ENCODE results near the gene RPS27A. TPM values are rescaled to one million over a fixed set of nuclear protein-coding genes. Genes with fewer than 3 reads are reported as not detected.
"Not testable (repeated sequence)": the region's sequence is repeated elsewhere in the genome, so short reads cannot be mapped to it uniquely, and the experiment has no call there.

RPS27A gene
- total RNA-seq, 2 donors from 2014 or later: 756 to 773 TPM

- intact Hi-C loops (cut with DNase I): loop anchor here (10.0 kb wide), 1 partner anchor 191 kb away; no protein-coding TSS in a partner anchor
Observed at GRCh38 chr2:55233658-55233940, 1.1 kb downstream of the RPS27A start.

GRCh38 chr2:55235724-55236538 is 3.4 kb downstream of the RPS27A start:
- no peak overlapping the region for H3K9ac ChIP-seq (ENCODE audit: low read depth in 2 of 2, low read length in 2 of 2)
- H3K4me1 ChIP-seq: peaks cover 6% of the 10 kb centered on the region
- no peak overlapping the region for H3K4me3 ChIP-seq
- no peak for DNase-seq
- H3K36me3 ChIP-seq: no peaks in the 10 kb centered on the region
- no peak overlapping the region for H3K27ac ChIP-seq
- H3K9me3 ChIP-seq: no peaks in the 10 kb centered on the region
- intact Hi-C loops (cut with DNase I): loop anchor here (10.0 kb wide), 1 partner anchor 189 kb away; no protein-coding TSS in a partner anchor
- no peaks in the 10 kb centered on the region for H3K27me3 ChIP-seq
- no peak for TF ChIP-seq CTCF (IDR thresholded peaks at IDR 0.05)

More at GRCh38 chr2:55233658-55233940, 1.1 kb downstream of the RPS27A start:
- Histone ChIP-seq H3K27ac (peak overlapping the region; percentile 88), H3K4me3 (peak overlapping the region; percentile 83), H3K9me3 (no peaks in the 10 kb centered on the region), H3K27me3 (no peaks in the 10 kb centered on the region), H3K36me3 (no peaks in the 10 kb centered on the region), H3K4me1 (peaks cover 6% of the 10 kb centered on the region), H3K9ac (ENCODE audit: low read depth in 2 of 2, low read length in 2 of 2) (peak overlapping the region in 1 of 2 donors; percentile 82)
- no peak for DNase-seq
- no peak for TF ChIP-seq CTCF (IDR thresholded peaks at IDR 0.05)

- Histone ChIP-seq H3K9me3 (no peaks in the 10 kb centered on the region), H3K27ac (no peak overlapping the region), H3K27me3 (no peaks in the 10 kb centered on the region), H3K4me1 (peaks cover 6% of the 10 kb centered on the region), H3K9ac (ENCODE audit: low read depth in 2 of 2, low read length in 2 of 2) (no peak overlapping the region), H3K36me3 (no peaks in the 10 kb centered on the region), H3K4me3 (no peak overlapping the region)
- TF ChIP-seq CTCF (IDR thresholded peaks at IDR 0.05): no peak
- DNase-seq: no peak
- intact Hi-C loops (cut with DNase I): loop anchor here (10.0 kb wide), 1 partner anchor 188 kb away; no protein-coding TSS in a partner anchor
Observed at GRCh38 chr2:55236992-55237543, 4.6 kb downstream of the RPS27A start.

GRCh38 chr2:55239656-55240222 is 7.3 kb downstream of the RPS27A start:
- H3K9me3 ChIP-seq: no peaks in the 10 kb centered on the region
- no peak overlapping the region for H3K4me3 ChIP-seq
- no peak overlapping the region for H3K9ac ChIP-seq (ENCODE audit: low read depth in 2 of 2, low read length in 2 of 2)
- peaks cover 5% of the 10 kb centered on the region for H3K36me3 ChIP-seq
- intact Hi-C loops (cut with DNase I): loop anchor here (10.0 kb wide), 1 partner anchor 185 kb away; no protein-coding TSS in a partner anchor
- no peak for DNase-seq
- no peak overlapping the region for H3K27ac ChIP-seq
- H3K4me1 ChIP-seq: no peaks in the 10 kb centered on the region
- H3K27me3 ChIP-seq: no peaks in the 10 kb centered on the region
- TF ChIP-seq CTCF (IDR thresholded peaks at IDR 0.05): no peak

GRCh38 chr2:55241582-55241981 is 9.1 kb downstream of the RPS27A start:
- H3K36me3 ChIP-seq; intact Hi-C loops (cut with DNase I); H3K27ac ChIP-seq: not testable (repeated sequence)

More at GRCh38 chr2:55241582-55241981, 9.1 kb downstream of the RPS27A start:
- not testable (repeated sequence) for H3K9me3 ChIP-seq; H3K27me3 ChIP-seq; H3K4me1 ChIP-seq; H3K4me3 ChIP-seq; DNase-seq; H3K9ac ChIP-seq (ENCODE audit: low read depth in 2 of 2, low read length in 2 of 2)
